Peyer's patch (tissue), 4 donors: ENCODE measurements around the gene RASA3. TPM values are rescaled to one million over a fixed set of nuclear protein-coding genes. Genes with fewer than 3 reads are reported as not detected.

Experiments used
- DNase-seq, 3 donors: peaks; one replicate each; pipeline ENCODE4 v3.0.0-alpha.2; 2017 to 2019
- H3K27ac ChIP-seq, 4 donors: fragments of 200-600 bp; sonication (generic); one replicate each; pipeline ENCODE4 v1.5.1; 2016 to 2019
- H3K27me3 ChIP-seq, 2 donors: fragments of 200-600 bp; sonication (generic); one replicate each; pipeline ENCODE4 v1.5.1; 2019
- H3K36me3 ChIP-seq, 3 donors: fragments of 200-600 bp; sonication (generic); one replicate each; pipeline ENCODE4 v1.5.1; 2016 to 2019
- H3K4me1 ChIP-seq, 4 donors: fragments of 200-600 bp; sonication (generic); one replicate each; pipeline ENCODE4 v1.5.1; 2016 to 2019
- H3K4me3 ChIP-seq, 4 donors: fragments of 200-600 bp; sonication (generic); 1 replicate in 3 of 4; 2 replicates in 1 of 4; pipeline ENCODE4 v1.5.1; 2016 to 2019; ENCODE audit warnings: mild to moderate bottlenecking in 1 of 4
- H3K9me3 ChIP-seq, 4 donors: fragments of 200-600 bp; sonication (generic); one replicate each; pipeline ENCODE4 v1.5.1; 2016 to 2019; ENCODE audit warnings: mild to moderate bottlenecking in 1 of 4
- CTCF ChIP-seq, 6 experiments: fragments of 450-650 bp in 4 of 6; fragments of 200-600 bp in 2 of 6; sonication (generic) in 1 of 6; IDR thresholded peaks; one replicate each; pipeline ENCODE4 v1.5.1; 2017 to 2019; ENCODE audit warnings: antibody characterized with exemption in 6 of 6, mild to moderate bottlenecking in 3 of 6, moderate library complexity in 1 of 6
- POLR2A ChIP-seq, 2 donors: fragments of 450-650 bp; IDR thresholded peaks; one replicate each; pipeline ENCODE4 v1.5.1; 2017; ENCODE audit warnings: antibody characterized with exemption in 2 of 2, mild to moderate bottlenecking in 2 of 2, moderate library complexity in 2 of 2
- total RNA-seq, 4 donors: library from RNA; depleted of rRNA; stranded (reverse); fragments of >200 nt; gene quantifications; one replicate each; pipeline ENCODE4 v1.1.0, GENCODE V29; 2016

Gene RASA3
- total RNA-seq, 4 donors from 2014 or later: 3.5 to 41.3 (median 6.9) TPM

DNA sequence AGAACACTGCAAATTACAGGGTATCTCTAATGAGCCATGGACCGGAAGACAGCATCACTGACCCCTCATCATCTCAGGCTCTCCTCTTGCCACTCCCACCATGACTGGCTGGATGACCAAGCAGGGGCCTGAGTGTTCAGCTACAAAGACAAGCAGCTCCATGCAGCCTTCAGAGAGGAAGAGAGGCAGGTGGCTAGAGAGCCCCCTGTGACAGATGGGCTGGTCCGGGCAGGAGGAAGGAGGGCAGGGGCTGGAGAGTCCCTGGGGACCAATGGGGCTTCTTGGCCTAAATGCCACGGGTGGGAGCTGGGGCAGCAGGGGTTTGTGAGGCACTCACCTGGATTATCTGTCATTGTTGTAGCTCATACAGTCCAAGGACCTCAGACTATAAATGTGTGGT is 12.8 kb upstream of the RASA3 start:
- H3K27ac ChIP-seq: no peak overlapping the region
- H3K4me1 ChIP-seq: peaks cover 0 to 44% (median 15%) of the 10 kb centered on the region in 4 donors
- no peaks in the 10 kb centered on the region for H3K27me3 ChIP-seq
- H3K36me3 ChIP-seq: no peaks in the 10 kb centered on the region
- DNase-seq: peak; percentile 16 to 41 (median 34)
- no peak overlapping the region for H3K4me3 ChIP-seq
- H3K9me3 ChIP-seq: no peaks in the 10 kb centered on the region
- TF ChIP-seq CTCF (IDR thresholded peaks at IDR 0.05) (no peak), POLR2A (IDR thresholded peaks at IDR 0.05) (no peak)

DNA sequence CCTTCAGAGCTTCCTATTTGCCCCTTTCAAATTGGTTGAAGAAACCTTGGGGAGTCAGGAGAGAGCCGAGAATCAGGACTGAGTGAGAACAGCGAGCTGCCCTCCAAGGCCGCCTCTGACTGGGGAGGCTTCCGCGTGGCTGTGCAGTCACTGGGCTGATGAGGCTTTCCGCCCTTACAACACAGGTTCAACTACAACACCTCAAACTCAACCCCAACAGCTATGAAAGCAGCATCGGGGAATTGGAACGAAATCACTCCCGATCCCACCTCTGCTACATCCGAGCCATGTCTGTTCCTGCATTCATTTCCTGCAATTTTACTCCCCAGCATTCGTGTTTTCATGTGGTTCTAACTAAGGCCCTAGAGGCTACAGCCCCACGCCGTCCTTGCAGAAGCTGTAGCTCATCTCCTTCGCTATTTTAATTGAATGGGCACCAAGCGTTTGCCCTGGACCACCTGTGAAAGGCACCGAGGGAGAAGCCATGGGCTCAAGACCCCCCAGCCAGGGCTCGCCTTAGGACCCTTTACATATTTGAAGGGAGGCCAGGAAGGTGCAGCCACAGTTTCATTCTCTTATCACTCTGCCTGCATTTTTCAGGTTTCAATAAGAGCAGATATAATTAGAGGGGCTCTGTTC is 12.3 kb upstream of the RASA3 start:
- no peaks in the 10 kb centered on the region for H3K9me3 ChIP-seq
- no peak for TF ChIP-seq POLR2A (IDR thresholded peaks at IDR 0.05)
- no peak for TF ChIP-seq CTCF (IDR thresholded peaks at IDR 0.05)
- no peaks in the 10 kb centered on the region for H3K27me3 ChIP-seq
- H3K36me3 ChIP-seq: no peaks in the 10 kb centered on the region
- H3K27ac ChIP-seq: peak overlapping the region in 1 of 4 donors; percentile 81
- H3K4me3 ChIP-seq: no peak overlapping the region
- DNase-seq: peak in 2 of 3 donors; percentile 13 to 42
- peaks cover 0 to 45% (median 15%) of the 10 kb centered on the region in 4 donors for H3K4me1 ChIP-seq

GRCh38 chr13:114143806-114144605 is 11.6 kb upstream of the RASA3 start:
- Histone ChIP-seq H3K4me3 (no peak overlapping the region), H3K4me1 (peaks cover 0 to 45% (median 15%) of the 10 kb centered on the region in 4 donors), H3K36me3 (no peaks in the 10 kb centered on the region), H3K9me3 (no peaks in the 10 kb centered on the region), H3K27ac (peak overlapping the region in 3 of 4 donors; percentile 58 to 81 (median 62)), H3K27me3 (no peaks in the 10 kb centered on the region)
- TF ChIP-seq CTCF (IDR thresholded peaks at IDR 0.05) (peak in 3 of 6 experiments; percentile 17 to 26 (median 22)), POLR2A (IDR thresholded peaks at IDR 0.05) (no peak)
- DNase-seq: peak; percentile 3 to 67 (median 46)

DNA sequence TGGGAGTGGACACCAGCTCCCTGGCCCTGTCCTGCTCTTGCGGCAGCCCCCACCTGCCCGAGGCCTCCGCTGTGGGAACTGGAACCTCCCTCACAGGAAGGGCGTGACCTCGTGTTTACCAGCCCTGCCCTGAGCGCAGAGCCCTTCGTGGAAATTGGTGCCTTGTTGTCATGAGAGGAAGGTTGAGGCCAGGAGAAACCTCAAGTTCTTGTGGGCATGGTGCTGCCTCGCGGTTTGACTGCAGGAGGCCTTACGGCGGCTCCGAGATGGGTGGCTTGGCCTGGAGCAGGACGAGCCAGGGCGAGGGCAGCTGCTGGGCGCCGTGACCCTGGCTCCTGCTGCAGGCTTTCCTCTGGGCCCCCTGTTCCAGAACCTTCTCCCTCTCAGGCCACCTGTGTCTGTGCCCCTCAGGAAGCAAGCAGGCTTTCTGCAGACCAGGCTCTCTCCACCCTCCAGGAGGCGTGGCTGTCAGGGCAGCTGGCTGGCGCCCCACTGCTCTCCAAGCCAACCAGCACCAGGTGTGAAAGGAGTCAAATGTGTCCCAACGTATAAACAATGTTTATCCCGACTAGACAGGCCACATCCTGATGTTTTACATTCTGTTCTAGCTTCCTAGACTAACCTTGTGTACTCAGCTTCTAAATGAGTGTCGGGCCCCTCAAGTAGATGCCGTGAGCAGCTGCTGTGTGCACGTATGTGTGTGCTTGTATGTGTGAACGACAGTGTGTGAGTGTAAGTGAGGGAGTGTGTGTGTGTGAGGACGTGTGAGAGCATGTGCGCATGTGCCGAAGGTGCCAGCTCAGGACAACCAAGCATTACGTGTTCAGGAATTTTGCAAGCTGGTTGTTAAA is 10.4 kb upstream of the RASA3 start:
- no peaks in the 10 kb centered on the region for H3K27me3 ChIP-seq
- TF ChIP-seq POLR2A (IDR thresholded peaks at IDR 0.05) (no peak), CTCF (IDR thresholded peaks at IDR 0.05) (no peak)

DNA sequence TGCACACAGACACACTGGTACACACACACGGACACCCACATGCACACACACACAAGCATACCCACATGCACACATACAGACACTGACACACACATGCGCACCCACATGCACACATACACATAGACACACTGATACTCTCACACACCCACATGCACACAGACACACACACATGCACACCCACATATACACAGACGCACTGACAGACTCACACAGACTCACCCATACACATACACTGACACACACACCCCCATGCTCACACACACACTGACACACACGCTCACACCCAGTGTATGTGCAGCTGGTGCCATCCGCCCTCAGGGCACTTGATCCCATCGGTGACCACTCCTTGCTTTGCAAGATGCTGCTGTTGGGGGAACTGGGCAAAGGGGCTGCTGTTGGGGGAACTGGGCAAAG is 9.7 kb upstream of the RASA3 start:
- Histone ChIP-seq H3K4me3 (peak overlapping the region in 1 of 4 donors; percentile 16), H3K27ac (peak overlapping the region; percentile 17 to 81 (median 60)), H3K9me3 (no peaks in the 10 kb centered on the region), H3K27me3 (no peaks in the 10 kb centered on the region), H3K36me3 (no peaks in the 10 kb centered on the region), H3K4me1 (peaks cover 0 to 43% (median 15%) of the 10 kb centered on the region in 4 donors)
- TF ChIP-seq CTCF (IDR thresholded peaks at IDR 0.05): no peak
- TF ChIP-seq POLR2A (IDR thresholded peaks at IDR 0.05): no peak
- no peak for DNase-seq

More for the DNA sequence above, 10.4 kb upstream of the RASA3 start:
- H3K4me1 ChIP-seq: peaks cover 0 to 43% (median 15%) of the 10 kb centered on the region in 4 donors
- no peaks in the 10 kb centered on the region for H3K9me3 ChIP-seq
- H3K4me3 ChIP-seq: peak overlapping the region in 1 of 4 donors; percentile 16
- H3K27ac ChIP-seq: peak overlapping the region; percentile 26 to 81 (median 60)
- no peaks in the 10 kb centered on the region for H3K36me3 ChIP-seq
- DNase-seq: peak; percentile 53 to 90 (median 87)
